ENCODE data around the gene CDK5R1.
"Not testable (repeated sequence)": the region's sequence is repeated elsewhere in the genome, so short reads cannot be mapped to it uniquely, and the experiment has no call there.

CDK5R1 gene

GRCh38 chr17:32519228-32520103 is 32.7 kb downstream of the CDK5R1 start:
- peak in 1 of 2 donors; percentile 6 for ATAC-seq

DNA sequence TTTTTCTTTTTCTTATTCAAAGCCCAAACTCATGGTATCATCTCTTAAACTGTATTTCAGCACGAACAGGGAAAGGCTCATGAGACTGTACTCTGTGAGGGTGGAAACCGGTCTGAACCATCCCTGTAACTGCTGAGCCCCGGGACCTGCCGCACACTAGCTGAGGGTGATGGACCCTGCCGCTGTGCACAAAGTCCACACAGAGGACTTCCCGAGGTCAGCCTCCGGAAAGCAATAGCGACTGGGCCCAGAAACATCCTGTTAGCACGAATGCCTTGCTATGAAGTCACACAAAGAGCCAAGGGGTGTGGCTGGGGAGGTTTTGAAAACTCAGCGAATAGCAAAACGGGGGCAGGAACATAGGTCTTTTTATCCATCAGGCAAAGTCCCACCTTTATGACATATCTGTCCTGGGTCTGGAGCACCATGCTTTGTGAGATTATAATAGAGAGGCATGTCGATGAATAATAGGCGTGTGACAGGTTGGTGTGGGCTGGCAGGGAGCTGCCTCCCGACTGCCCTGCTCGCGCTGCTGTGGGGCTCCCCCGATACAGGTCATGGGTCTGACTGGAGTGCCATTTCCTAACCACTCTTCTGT is 33.4 kb downstream of the CDK5R1 start:
- ATAC-seq = peak; percentile 45 to 53

DNA sequence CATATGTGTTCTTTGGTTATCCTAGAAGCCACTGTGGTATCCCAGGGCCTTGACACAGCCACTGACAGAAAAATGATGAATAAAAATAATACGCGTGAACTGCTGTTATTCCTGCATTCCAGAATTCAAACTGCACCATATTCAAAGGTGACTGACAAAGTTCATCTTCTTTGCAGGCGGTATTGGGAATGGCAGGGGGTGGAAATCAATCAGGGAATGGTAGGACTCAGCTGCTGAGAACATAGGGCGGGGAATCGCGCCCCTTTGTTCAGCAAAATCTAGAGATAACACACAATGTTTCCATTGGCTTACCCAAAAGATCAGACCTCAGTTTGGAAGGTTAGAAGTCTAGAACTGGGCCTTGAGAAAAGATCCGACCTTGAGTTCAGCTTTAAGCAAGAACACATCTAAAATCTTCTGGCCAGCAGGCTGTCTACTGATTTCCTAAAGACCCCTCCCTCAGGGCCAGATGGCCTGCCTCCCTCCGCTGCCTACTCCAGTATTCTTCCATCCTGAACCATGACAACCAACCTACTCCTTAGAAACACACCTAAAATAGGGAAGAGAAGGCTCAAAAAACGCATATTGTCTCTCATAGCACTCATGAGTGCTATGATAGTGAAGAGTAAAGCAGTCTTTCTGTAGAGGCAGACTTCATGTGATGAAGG is 34.1 kb downstream of the CDK5R1 start:
- no peak for ATAC-seq

GRCh38 chr17:32523017-32523680 is 36.4 kb downstream of the CDK5R1 start:
- peak; percentile 63 to 69 for ATAC-seq

- ATAC-seq = peak; percentile 55 to 66
These were observed 37.2 kb downstream of the CDK5R1 start for GRCh38 chr17:32523827-32524552.

- not testable (repeated sequence) for ATAC-seq
These were observed 37.7 kb downstream of the CDK5R1 start for GRCh38 chr17:32524553-32524880.

DNA sequence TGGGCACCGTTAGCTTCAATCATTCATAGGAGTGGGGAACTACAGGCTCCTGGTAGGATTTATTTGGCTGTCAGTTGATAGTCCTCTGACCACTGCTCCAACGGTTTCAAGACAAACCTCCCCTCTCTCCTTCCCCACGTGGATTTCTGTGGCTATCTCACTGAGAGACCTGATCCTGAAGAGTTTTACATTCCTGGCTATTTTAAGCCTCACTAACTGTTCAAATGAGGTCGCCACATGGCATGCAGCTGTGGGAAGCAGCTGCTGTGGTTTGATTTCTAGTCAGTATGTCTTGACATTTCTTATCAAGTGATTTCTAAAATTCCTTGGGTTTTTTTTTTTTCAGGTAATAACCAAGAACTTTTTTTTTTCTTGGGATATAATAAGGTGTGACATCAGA is 38.3 kb downstream of the CDK5R1 start:
- no peak for ATAC-seq

- no peak for ATAC-seq
These were observed 40.4 kb downstream of the CDK5R1 start for GRCh38 chr17:32527146-32527545.

- ATAC-seq = no peak
These were observed 42.0 kb downstream of the CDK5R1 start for GRCh38 chr17:32528825-32529224.

- no peak for ATAC-seq
These were observed 42.8 kb downstream of the CDK5R1 start for GRCh38 chr17:32529604-32530003.

DNA sequence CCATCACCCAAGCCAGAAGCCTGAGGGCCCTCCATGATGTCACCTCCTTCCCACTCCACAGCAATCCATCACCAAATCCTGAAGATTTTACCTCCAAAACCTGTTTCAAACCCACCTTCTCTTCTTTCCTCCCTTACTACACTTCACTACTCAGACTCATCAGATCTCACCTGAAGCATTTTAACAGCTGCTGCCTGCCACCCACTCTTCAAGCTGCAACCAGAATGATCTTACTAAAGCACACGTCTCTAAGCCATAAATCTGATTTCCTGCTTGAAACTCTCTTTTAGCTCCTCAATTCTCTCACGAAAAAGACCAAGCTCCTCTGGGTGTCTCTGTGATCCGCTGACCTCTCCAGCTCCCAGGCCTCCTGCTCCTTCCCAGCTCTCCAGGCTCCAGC is 46.5 kb downstream of the CDK5R1 start:
- no peak for ATAC-seq

- no peak for ATAC-seq
These were observed 50.2 kb downstream of the CDK5R1 start for GRCh38 chr17:32536736-32537643.

All from activated CD4-positive, CD25-positive, alpha-beta regulatory T cell treated with anti-CD3 and anti-CD28 coated beads, Interleukin-2, amount 50 U/mL, for 24 hours (primary cell).